Activated CD8-positive, alpha-beta memory T cell treated with anti-CD3 and anti-CD28 coated beads for 48 hours (primary cell): Measurements from ENCODE around the gene MAPK8.

Source experiments
- DNase-seq, 3 experiments: peaks; one replicate each; pipeline ENCODE4 v3.0.0-alpha.2; 2020; ENCODE audit warnings: low read depth in 2 of 3, low spot score in 2 of 3

Gene MAPK8

GRCh38 chr10:48472501-48473069, 166.1 kb downstream of the MAPK8 start:
- DNase-seq = no peak

- DNase-seq = no peak
Observed at GRCh38 chr10:48473704-48474103, 167.2 kb downstream of the MAPK8 start.

- no peak for DNase-seq
Observed at GRCh38 chr10:48474765-48475365, 168.4 kb downstream of the MAPK8 start.

GRCh38 chr10:48475943-48476278, 169.4 kb downstream of the MAPK8 start:
- DNase-seq = no peak

GRCh38 chr10:48476279-48476982, 170.0 kb downstream of the MAPK8 start:
- DNase-seq = no peak

DNA sequence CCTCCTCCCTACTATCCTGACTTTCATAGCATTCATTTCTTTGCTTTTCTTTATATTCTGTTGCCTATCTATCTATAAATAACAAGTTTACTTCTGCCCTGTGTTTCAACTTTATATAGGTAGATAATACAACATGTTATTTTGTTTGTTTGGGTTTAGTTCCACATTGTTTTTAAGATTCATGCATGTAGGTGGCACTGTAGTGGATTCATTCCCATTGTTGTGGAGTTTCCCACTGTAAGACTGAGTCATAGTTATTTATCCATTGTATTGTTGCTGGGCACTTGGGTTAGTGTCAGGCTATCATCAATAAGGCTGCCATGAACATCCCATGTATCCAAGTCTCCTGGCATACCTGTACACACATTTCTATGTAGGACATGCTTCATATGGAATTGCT, 170.7 kb downstream of the MAPK8 start:
- DNase-seq = no peak

DNA sequence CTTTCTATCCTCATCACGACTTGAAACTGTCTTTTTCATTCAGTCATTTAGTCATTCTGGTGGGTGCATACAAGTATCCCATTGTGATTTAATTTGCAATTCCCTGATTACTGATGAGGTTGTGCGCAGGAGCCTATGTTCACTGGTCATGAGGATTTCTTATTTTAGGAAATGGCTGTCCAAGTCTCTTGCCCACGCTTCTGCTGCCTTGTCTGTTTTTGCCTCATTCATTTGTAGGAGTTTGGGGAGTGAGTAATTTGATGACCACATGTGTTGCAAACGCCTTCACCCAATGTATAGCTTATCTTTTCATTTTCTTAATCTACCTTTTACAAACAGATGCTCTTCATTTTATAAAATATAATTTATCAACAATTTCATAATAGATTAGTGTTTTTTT, 171.1 kb downstream of the MAPK8 start:
- no peak for DNase-seq

- no peak for DNase-seq
Observed at GRCh38 chr10:48478469-48478868, 172.0 kb downstream of the MAPK8 start.

DNA sequence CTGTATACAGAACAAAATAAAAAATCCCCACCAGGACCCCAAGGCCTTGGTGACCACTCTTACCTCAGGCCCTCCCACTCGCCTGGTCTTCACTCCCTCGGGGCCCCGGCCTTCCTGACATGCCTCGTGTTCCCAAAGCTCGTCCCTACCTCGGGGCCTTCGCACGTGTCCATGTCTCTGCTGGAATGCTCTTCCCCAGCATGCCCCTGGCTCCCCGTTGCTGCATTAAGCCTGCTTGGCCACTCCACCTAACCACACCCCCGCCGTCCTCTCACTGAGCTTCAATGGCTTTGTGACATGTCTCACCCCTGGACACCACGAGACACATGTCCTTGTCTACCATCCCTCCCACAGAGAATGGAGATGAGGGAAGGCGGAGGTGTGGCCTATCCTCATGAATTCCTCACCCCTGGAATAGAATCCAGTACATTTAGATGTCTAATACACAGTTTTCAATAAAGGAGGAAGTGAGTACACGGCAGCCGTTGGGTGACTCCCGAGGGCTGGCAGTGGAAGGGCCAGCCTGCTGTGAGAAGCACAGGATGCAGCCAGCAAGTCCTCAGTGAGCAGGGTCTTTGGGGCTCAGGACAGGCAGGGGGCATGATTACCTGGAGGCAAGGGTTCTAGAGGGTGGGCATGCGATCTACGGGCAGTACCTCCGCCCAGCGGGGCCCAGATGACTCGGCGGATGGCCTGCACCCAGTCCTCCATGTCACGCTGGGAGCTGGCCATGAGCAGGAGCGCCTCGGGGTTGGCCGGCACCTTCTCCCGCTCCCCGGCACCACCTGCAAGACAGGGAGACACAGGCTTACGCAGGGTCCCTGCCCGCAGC, 172.7 kb downstream of the MAPK8 start:
- no peak for DNase-seq

DNA sequence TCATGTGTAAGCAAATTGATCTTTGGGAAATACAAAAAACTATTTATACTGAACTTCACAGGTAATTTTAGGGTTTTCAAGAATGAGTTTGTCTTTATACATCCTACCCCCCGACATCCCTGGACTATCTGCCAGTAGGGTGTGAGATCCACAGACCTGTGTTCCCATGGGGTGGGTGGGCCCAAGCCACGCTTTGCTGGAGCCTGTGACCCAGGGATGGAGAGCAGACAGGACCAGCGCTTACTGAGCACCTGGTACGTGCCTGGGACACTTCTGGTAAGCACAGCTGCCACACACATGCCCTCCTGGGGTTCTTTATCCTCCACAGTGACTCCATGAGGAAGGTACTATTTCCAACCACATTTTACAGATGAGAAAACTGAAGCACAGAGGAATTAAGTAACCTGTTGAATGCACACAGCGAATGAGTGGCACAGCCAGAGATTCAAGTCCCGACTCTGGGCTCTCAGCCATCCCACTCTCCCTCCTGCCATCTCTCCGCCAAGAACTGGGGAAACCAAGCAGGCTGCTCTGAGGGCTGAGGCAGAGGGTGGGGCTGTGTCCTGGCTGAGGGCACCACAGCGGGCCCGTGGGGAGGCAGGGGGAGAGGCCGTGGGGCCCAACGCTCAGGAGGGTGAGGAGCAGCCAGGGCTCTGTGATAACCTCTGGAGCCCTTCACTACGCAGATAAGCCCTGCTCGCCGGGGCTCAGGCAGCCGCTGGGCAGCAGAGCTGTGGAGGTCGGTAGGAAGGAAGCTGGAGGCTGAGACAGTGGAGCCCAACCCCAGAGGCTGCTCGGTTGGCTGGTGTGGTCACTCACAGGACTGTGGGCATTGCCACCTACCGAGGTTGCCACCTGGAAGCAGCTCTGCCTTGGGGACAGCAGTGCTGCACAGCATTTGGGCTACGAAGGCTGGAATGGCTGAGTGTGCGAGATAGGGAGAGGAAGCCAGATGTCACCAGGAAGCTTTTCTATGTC, 174.2 kb downstream of the MAPK8 start:
- DNase-seq = no peak

- DNase-seq = no peak
Observed at GRCh38 chr10:48481385-48481784, 174.9 kb downstream of the MAPK8 start.

DNA sequence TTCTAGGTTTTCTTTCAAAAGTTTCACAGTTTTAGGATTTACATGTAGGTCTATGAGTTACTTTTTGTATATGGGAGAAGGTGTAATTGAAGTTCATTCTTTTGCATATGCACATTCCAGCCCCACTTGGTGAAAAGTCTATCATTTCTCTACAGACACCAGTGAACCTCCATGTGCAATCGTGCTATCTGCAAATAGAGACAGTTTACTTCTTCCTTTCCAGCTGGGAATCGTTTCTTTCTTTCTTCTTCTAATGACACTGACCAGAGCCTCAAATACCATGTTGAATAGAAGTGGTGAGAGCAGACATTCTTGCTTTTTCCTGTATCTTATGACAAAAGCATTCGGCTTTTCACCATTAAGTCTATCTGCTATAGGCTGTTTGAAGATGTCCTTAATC, 175.7 kb downstream of the MAPK8 start:
- DNase-seq = no peak

DNA sequence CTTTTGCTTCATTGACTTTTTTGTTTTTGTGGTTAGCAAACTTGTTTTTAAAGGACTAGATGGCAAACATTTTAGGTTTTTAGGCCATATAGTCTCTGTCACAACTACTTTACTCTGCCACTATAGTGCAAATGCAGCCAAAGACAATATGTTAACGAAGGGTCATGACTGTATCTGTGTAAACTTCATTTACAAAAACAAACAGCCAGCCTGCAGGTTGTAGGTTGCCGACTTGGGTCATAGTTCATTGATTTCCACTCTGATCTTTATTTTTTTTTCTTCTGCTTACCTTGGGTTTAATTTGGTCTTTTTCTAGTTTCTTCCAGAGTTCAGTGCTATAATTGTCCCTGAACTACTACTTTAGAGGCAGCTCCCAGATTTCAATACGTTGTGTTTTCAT, 178.4 kb downstream of the MAPK8 start:
- no peak for DNase-seq

GRCh38 chr10:48485711-48486110, 179.2 kb downstream of the MAPK8 start:
- no peak for DNase-seq

GRCh38 chr10:48487244-48487643, 180.8 kb downstream of the MAPK8 start:
- DNase-seq = no peak
